Ovary (tissue), 3 donors: ENCODE measurements around the gene PHKB.

ENCODE experiments used
- CTCF ChIP-seq, 3 donors: fragments of 450-650 bp in 2 of 3; fragments of 200-600 bp in 1 of 3; IDR thresholded peaks; one replicate each; pipeline versions ENCODE4 v1.5.1 to v1.8.0; 2016 to 2022; ENCODE audit warnings: antibody characterized with exemption in 3 of 3, mild to moderate bottlenecking in 1 of 3
- POLR2A ChIP-seq: fragments of 450-650 bp; IDR thresholded peaks from one replicate; pipeline ENCODE4 v1.6.1; 2017; ENCODE audit warnings: antibody characterized with exemption, mild to moderate bottlenecking, moderate library complexity
- donor health status: DM: no; HTN: no; CAD: no.

DNA sequence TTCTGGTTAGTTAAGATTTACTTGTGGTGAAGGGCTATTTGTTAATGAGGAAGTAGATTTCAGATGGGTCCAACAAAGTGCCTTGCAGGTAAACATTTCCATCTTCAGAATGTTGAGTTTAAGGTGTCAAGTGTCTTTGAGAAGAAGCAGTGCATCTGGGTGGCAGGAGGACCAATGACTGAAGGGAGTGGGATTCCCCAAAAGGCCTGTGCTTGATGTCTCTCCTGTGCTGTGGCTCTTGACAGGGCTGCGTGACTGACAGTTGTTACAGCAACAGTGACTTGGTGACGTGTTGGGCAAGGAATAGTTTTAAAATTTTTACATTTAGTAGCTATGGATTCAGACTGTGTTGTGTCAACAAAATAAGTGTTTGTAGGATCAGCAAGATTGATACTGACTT lies 149.9 kb downstream of the PHKB start:
- TF ChIP-seq POLR2A (no peak), CTCF (IDR thresholded peaks at IDR 0.05) (no peak)
